ENCODE results near the gene C3orf33.

GRCh38 chr3:155854141-155854940, 48.3 kb upstream of the C3orf33 start, which contains the start of gene SLC33A1:
- TF ChIP-seq CTCF (IDR thresholded peaks at IDR 0.05; ENCODE audit: low read depth, low read length) (no peak), POLR2A (IDR thresholded peaks at IDR 0.05; ENCODE audit: extremely low read depth, insufficient read length) (peak; percentile 74)
